HepG2 (cell line): ENCODE data around the gene SUPV3L1.

ENCODE experiments used
- TF ChIP-seq, protein P1 (sequence below): sonication (generic); formaldehyde crosslinking; IDR thresholded peaks from 2 replicates; pipeline ENCODE4 v1.5.0; 2020; ENCODE audit warnings: missing genetic modification reagents
- TF ChIP-seq, protein P2 (sequence below): sonication (generic); formaldehyde crosslinking; conservative IDR thresholded peaks from 2 replicates; pipeline ENCODE4 v1.4.0; 2020; ENCODE audit warnings: missing genetic modification reagents

DNA sequence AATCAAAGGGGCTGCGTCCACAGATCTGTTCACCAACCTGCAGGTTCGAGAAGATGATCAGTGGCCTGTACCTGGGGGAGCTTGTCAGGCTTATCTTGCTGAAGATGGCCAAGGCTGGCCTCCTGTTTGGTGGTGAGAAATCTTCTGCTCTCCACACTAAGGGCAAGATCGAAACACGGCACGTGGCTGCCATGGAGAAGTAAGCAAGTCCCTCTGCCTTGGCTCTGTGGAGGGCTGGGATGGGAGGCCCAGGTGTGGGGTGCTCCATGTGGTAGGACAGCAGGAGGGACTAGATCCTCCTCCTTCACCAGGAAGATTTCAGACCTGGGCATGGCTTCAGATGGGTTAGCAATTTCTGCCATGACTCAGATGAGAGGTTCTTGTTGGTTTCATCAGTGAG is 66.0 kb downstream of the SUPV3L1 start:
- TF ChIP-seq, protein P1, sequence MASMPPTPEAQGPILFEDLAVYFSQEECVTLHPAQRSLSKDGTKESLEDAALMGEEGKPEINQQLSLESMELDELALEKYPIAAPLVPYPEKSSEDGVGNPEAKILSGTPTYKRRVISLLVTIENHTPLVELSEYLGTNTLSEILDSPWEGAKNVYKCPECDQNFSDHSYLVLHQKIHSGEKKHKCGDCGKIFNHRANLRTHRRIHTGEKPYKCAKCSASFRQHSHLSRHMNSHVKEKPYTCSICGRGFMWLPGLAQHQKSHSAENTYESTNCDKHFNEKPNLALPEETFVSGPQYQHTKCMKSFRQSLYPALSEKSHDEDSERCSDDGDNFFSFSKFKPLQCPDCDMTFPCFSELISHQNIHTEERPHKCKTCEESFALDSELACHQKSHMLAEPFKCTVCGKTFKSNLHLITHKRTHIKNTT (CRISPR knock-in tag) = no peak
- TF ChIP-seq, protein P2, sequence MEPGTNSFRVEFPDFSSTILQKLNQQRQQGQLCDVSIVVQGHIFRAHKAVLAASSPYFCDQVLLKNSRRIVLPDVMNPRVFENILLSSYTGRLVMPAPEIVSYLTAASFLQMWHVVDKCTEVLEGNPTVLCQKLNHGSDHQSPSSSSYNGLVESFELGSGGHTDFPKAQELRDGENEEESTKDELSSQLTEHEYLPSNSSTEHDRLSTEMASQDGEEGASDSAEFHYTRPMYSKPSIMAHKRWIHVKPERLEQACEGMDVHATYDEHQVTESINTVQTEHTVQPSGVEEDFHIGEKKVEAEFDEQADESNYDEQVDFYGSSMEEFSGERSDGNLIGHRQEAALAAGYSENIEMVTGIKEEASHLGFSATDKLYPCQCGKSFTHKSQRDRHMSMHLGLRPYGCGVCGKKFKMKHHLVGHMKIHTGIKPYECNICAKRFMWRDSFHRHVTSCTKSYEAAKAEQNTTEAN (CRISPR knock-in tag) = no peak
